A673 (cell line): ENCODE measurements around the gene GDF10. TPM values are rescaled to one million over a fixed set of nuclear protein-coding genes. Genes with fewer than 3 reads are reported as not detected.

Experiments used
- BruUV-seq: library from RNA; stranded (reverse); fragments of 400-500 nt; replicated peaks from 2 replicates; lab custom pipeline; 2021; lab: Mats Ljungman, UMichigan
- CTCF ChIA-PET: fragments of 300-600 bp; sonication (Branson Sonifier 250); formaldehyde crosslinking; loops from one replicate; lab custom pipeline; 2022; ENCODE audit warnings: antibody characterized with exemption; lab: Charles Lee
- POLR2A ChIA-PET: fragments of 300-600 bp; sonication (Branson Sonifier 250); formaldehyde crosslinking; loops from one replicate; lab custom pipeline; 2022; ENCODE audit warnings: antibody characterized with exemption; ENCODE audit not compliant: low non-redundant PET; lab: Charles Lee
- DNase-seq: peaks from one replicate; pipeline ENCODE4 v3.0.0-alpha.2; 2015; ENCODE audit warnings: low spot score
- H3K27ac ChIP-seq: fragments of 200-600 bp; sonication (generic); 2 replicates; pipeline ENCODE4 v1.5.1; 2016; ENCODE audit warnings: mixed run types, low read depth, mild to moderate bottlenecking, mixed read lengths, antibody characterized with exemption, low read length; ENCODE audit not compliant: poor library complexity, severe bottlenecking
- H3K27me3 ChIP-seq: fragments of 200-600 bp; sonication (generic); replicated peaks from 2 replicates; pipeline ENCODE4 v1.6.1; 2017; ENCODE audit warnings: mixed run types, low read depth, mild to moderate bottlenecking, mixed read lengths, antibody characterized with exemption, low read length; ENCODE audit not compliant: insufficient read depth, poor library complexity
- H3K36me3 ChIP-seq: fragments of 200-600 bp; sonication (generic); 2 replicates; pipeline ENCODE4 v1.6.1; 2016; ENCODE audit warnings: mixed run types, mild to moderate bottlenecking, mixed read lengths, antibody characterized with exemption, low read length; ENCODE audit not compliant: insufficient read depth, poor library complexity, severe bottlenecking
- H3K4me1 ChIP-seq: fragments of 200-600 bp; sonication (generic); 2 replicates; pipeline ENCODE4 v1.6.1; 2017; ENCODE audit warnings: mixed run types, mild to moderate bottlenecking, mixed read lengths, antibody characterized with exemption, low read length; ENCODE audit not compliant: insufficient read depth, poor library complexity, severe bottlenecking
- H3K4me3 ChIP-seq: fragments of 200-600 bp; sonication (generic); 2 replicates; pipeline ENCODE4 v1.5.1; 2016; ENCODE audit warnings: low read depth, mixed run types, mild to moderate bottlenecking, mixed read lengths, low read length; ENCODE audit not compliant: poor library complexity, severe bottlenecking
- H3K9me3 ChIP-seq: fragments of 200-600 bp; sonication (generic); 2 replicates; pipeline ENCODE4 v1.6.1; 2016; ENCODE audit warnings: mixed run types, low read depth, mild to moderate bottlenecking, mixed read lengths, antibody characterized with exemption, low read length; ENCODE audit not compliant: poor library complexity, severe bottlenecking
- EZH2 ChIP-seq: fragments of 200-600 bp; sonication (generic); IDR thresholded peaks from 2 replicates; pipeline ENCODE4 v1.6.1; 2017; ENCODE audit warnings: borderline replicate concordance, low read depth, mild to moderate bottlenecking, mixed read lengths, antibody characterized with exemption, low read length; ENCODE audit not compliant: poor library complexity, severe bottlenecking
- intact Hi-C: fragments of 100-400 bp; cut with micrococcal nuclease; formaldehyde crosslinking; loops from one replicate; pipeline ENCODE4 v1.10.0; 2022; ENCODE audit not compliant: unreplicated experiment
- total RNA-seq: library from RNA; stranded (reverse); gene quantifications from 2 replicates; pipeline ENCODE4 v1.2.3, GENCODE V29; 2021
- TF ChIP-seq, protein P1 (sequence below): fragments of 300-800, 200-600 bp; sonication (generic); conservative IDR thresholded peaks from 2 replicates; pipeline ENCODE4 v1.5.1; 2017; ENCODE audit warnings: low read depth, mild to moderate bottlenecking, antibody characterized with exemption, low read length, moderate library complexity, mixed read lengths

GDF10 gene
- total RNA-seq, 1 experiment from 2014 or later: 0.45 TPM

DNA sequence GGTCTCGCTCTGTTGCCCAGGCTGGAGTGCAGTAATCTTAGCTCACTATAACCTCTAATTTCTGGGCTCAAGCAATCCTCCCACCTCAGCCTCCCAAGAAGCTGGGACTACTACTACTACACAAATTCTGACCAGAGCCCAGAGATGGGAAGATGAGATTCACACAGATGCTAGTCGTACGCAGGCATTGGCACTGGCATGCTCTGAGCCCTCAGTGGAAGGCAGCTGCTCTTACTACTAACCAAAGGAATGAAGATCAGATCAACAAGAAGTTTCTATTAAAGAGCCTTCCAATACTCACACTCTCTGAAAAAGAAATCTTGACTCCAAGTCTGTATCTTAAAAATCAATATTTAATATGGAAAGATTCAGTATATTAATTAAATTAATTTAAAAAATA lies 32.9 kb downstream of the GDF10 start:
- Histone ChIP-seq H3K4me3 (no peak overlapping the region), H3K9me3 (no peaks in the 10 kb centered on the region), H3K4me1 (no peaks in the 10 kb centered on the region), H3K27ac (no peak overlapping the region), H3K36me3 (no peaks in the 10 kb centered on the region), H3K27me3 (no peaks in the 10 kb centered on the region)
- ChIA-PET POLR2A (no interaction called here), CTCF (no interaction called here)
- BruUV-seq: no TSS peak
- TF ChIP-seq, protein P1, sequence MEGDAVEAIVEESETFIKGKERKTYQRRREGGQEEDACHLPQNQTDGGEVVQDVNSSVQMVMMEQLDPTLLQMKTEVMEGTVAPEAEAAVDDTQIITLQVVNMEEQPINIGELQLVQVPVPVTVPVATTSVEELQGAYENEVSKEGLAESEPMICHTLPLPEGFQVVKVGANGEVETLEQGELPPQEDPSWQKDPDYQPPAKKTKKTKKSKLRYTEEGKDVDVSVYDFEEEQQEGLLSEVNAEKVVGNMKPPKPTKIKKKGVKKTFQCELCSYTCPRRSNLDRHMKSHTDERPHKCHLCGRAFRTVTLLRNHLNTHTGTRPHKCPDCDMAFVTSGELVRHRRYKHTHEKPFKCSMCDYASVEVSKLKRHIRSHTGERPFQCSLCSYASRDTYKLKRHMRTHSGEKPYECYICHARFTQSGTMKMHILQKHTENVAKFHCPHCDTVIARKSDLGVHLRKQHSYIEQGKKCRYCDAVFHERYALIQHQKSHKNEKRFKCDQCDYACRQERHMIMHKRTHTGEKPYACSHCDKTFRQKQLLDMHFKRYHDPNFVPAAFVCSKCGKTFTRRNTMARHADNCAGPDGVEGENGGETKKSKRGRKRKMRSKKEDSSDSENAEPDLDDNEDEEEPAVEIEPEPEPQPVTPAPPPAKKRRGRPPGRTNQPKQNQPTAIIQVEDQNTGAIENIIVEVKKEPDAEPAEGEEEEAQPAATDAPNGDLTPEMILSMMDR: no peak
- TF ChIP-seq EZH2: no peak
- intact Hi-C loops: no loop called here
- no peak for DNase-seq

DNA sequence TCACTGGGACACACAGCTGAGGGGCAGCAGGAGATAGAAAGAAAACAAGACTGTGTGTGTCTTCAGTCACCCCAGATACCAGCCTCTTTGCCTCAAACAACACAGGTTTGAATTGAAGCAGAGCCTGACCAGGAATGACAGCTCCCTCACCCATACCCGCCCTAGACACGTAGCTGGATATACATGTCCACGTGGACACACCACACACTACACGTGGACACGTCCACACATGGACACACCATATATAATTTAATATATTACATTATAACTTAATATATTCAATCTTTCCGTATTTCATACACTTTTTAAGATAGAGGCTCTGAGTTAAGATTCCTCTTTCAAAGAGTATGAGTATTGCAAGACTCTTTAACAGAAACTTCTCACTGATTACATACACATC lies 33.5 kb downstream of the GDF10 start:
- POLR2A ChIA-PET: no interaction called here
- Histone ChIP-seq H3K9me3 (no peaks in the 10 kb centered on the region), H3K4me3 (no peak overlapping the region), H3K27ac (no peak overlapping the region), H3K27me3 (no peaks in the 10 kb centered on the region), H3K4me1 (no peaks in the 10 kb centered on the region), H3K36me3 (no peaks in the 10 kb centered on the region)
- intact Hi-C loops: no loop called here
- CTCF ChIA-PET: no interaction called here
- BruUV-seq: no TSS peak
- no peak for DNase-seq
- TF ChIP-seq, protein P1: no peak
- no peak for TF ChIP-seq EZH2

DNA sequence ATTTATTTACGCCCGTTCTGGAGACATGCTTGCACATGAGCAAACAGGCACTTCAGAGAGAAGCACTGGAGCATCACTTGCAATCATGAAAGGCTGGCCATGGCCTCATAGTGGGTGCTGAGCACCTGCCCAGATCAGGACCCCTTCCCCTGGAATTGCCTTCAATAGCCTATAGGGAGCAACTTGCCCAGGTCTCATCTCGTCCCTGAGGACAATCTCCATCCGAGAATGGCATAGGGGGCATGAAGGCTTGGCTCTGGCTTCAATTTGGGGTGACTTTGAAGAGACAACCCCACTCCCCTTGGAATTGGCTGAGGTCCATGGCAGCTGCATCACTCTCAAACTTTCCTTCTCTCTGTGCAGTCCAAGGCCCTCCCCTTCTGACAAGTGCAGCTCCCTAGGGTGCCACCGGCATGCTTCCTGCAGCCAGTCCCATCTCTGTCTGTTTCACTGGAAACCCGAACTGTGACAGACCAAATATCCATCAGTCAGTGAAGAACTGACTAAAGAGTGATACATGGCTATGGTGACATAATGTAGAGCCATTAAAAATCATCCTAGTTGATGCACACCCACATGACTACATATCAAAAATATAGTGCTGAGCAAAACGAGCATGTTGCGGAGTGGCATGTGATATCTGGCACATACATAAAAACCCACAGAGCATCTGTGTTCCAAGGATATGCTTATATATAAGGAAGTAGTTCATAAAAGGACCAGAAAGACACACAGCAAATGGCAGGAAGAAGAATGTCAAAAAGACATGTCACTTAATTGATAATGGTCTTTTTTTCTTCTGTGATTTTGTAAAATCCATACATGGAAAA lies 34.7 kb downstream of the GDF10 start:
- no TSS peak for BruUV-seq
- no peak for TF ChIP-seq EZH2
- TF ChIP-seq, protein P1: no peak

More for the DNA sequence above, 34.7 kb downstream of the GDF10 start:
- intact Hi-C loops: no loop called here
- ChIA-PET POLR2A (no interaction called here), CTCF (no interaction called here)
- Histone ChIP-seq H3K4me1 (no peaks in the 10 kb centered on the region), H3K27ac (no peak overlapping the region), H3K36me3 (no peaks in the 10 kb centered on the region), H3K9me3 (no peaks in the 10 kb centered on the region), H3K4me3 (no peak overlapping the region), H3K27me3 (no peaks in the 10 kb centered on the region)
- DNase-seq: no peak
